ENCODE results near the gene STYK1. TPM values are rescaled to one million over a fixed set of nuclear protein-coding genes. Genes with fewer than 3 reads are reported as not detected.
A peak's percentile ranks its signal among the peaks of the same experiment; 100 is the strongest.
"Not testable (repeated sequence)": the region's sequence is repeated elsewhere in the genome, so short reads cannot be mapped to it uniquely, and the experiment has no call there.

Gene STYK1
- polyA plus RNA-seq, 6 donors from 2014 or later, result not detected

DNA sequence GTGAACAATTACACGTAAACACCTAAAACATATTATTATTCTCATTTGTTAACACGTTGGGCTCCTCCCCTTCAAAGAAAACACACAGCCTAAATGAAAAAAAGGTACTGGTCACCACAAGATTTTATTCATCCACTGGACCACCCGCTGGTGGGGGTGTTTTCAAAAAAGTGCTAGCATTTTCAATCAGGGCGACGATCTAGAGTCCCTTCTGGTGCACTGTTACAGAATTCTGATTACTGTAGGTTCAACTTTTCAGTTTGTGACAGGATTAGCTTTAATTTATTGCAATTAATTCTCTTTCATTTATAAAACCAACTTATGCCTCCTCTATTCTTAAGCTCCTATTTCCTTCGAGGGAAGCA, 60.9 kb downstream of the STYK1 start:
- Mint-ChIP-seq H3K36me3 (peaks cover 8 to 15% of the 10 kb centered on the region in 2 donors), H3K27me3 (peaks cover 0 to 4% (median 0%) of the 10 kb centered on the region in 3 donors), H3K4me3 (peak overlapping the region; percentile 97 to 100 (median 99)), H3K9me3 (peaks cover 0 to 4% (median 0%) of the 10 kb centered on the region in 7 donors), H3K4me1 (peaks cover 20 to 27% (median 23%) of the 10 kb centered on the region in 3 donors), H3K27ac (peak overlapping the region; percentile 100)
- DNase-seq (no peak), ATAC-seq (ENCODE audit: low read depth in 2 of 2) (peak; percentile 4 to 8)

DNA sequence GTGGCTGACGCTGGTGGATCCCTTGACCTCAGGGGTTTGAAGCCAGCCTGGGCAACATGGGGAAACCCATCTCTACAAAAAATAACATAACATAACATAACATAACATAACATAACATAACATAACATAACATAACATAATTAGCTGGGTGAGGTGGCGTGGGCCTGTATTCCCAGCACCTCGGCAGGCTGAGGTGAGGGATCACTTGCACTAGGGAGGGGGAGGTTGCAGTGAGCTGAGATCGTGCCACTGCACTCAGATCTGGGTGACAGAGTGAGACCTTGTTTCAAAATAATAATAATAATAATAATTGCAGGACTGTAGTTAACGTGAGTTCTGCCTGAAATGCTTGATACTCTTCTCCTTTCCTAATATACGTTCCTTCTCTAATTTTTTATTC, 61.7 kb downstream of the STYK1 start:
- H3K36me3 Mint-ChIP-seq, result peaks cover 8 to 15% of the 10 kb centered on the region in 2 donors
- DNase-seq (no peak), ATAC-seq (ENCODE audit: low read depth in 2 of 2) (no peak)
- H3K9me3 Mint-ChIP-seq, result peaks cover 0 to 4% (median 0%) of the 10 kb centered on the region in 7 donors
- peak overlapping the region; percentile 97 to 100 (median 99) for H3K4me3 Mint-ChIP-seq
- peaks cover 20 to 27% (median 23%) of the 10 kb centered on the region in 3 donors for H3K4me1 Mint-ChIP-seq
- no peaks in the 10 kb centered on the region for H3K27me3 Mint-ChIP-seq
- H3K27ac Mint-ChIP-seq, result peak overlapping the region in 5 of 6 donors; percentile 75 to 100 (median 100)

DNA sequence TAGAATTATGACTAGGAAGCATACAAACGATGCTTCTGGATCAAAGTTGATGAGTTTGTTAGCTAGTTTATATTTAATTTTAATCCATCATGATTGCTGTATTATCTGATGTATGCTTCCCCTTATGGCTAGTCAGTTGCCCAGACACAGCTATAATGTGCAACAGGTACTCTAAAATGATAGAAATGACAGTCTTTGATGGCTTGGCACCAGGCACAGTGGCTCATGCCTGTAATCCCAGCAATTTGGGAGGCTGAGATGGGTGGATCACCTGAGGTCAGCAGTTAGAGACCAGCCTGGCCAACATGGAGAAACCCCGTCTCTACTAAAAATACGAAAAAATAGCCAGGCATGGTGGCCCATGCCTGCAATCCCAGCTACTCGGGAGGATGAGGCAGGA, 62.6 kb downstream of the STYK1 start:
- not testable (repeated sequence) for ATAC-seq (ENCODE audit: low read depth in 2 of 2); H3K27me3 Mint-ChIP-seq; DNase-seq; H3K9me3 Mint-ChIP-seq
- Mint-ChIP-seq H3K4me3 (peak overlapping the region in 3 of 8 donors; percentile 19 to 99 (median 33)), H3K4me1 (peaks cover 20 to 27% (median 23%) of the 10 kb centered on the region in 3 donors), H3K27ac (peak overlapping the region in 3 of 6 donors; percentile 54 to 100 (median 88)), H3K36me3 (peaks cover 8 to 15% of the 10 kb centered on the region in 2 donors)

GRCh38 chr12:10610188-10610587, 63.7 kb downstream of the STYK1 start:
- Mint-ChIP-seq H3K27ac (peak overlapping the region in 1 of 6 donors; percentile 66), H3K36me3 (peaks cover 8 to 15% of the 10 kb centered on the region in 2 donors), H3K4me3 (no peak overlapping the region), H3K9me3 (peaks cover 0 to 4% (median 0%) of the 10 kb centered on the region in 7 donors), H3K4me1 (peaks cover 20 to 27% (median 23%) of the 10 kb centered on the region in 3 donors), H3K27me3 (no peaks in the 10 kb centered on the region)
- ATAC-seq (ENCODE audit: low read depth in 2 of 2) (no peak), DNase-seq (no peak)

DNA sequence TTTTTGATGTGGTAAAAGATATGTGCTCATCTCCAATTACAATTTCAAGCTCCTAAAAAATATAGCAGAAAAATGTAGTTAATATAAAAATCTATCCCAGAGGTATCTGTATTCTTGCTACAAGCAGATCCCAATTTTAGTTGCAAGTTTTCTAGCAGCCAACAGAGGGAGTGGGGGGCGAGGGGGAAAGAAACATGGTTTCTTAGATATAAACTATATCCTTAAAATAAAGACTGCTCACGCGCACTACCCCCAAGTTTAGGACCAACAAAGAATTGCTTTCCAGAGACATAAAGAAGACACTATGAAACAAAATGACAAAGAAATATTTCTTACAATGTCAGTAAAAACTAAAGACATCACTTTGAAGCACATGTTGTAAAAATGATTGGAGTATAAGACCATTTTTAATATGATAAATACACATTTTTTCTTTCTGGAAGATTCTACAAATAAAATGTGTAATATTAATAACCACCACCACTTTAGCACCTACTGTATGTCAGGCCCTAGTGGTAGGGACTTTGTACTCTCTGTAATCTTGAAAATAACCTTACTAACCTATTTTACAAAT, 65.9 kb downstream of the STYK1 start:
- H3K27me3 Mint-ChIP-seq, result no peaks in the 10 kb centered on the region
- ATAC-seq (ENCODE audit: low read depth in 2 of 2), result no peak
- peaks cover 7 to 11% of the 10 kb centered on the region in 2 donors for H3K36me3 Mint-ChIP-seq
- no peak overlapping the region for H3K4me3 Mint-ChIP-seq
- DNase-seq, result peak; percentile 18
- no peaks in the 10 kb centered on the region for H3K9me3 Mint-ChIP-seq
- H3K27ac Mint-ChIP-seq, result no peak overlapping the region
- peaks cover 13 to 17% (median 17%) of the 10 kb centered on the region in 3 donors for H3K4me1 Mint-ChIP-seq

GRCh38 chr12:10601860-10602259, 72.0 kb downstream of the STYK1 start:
- peak overlapping the region in 1 of 6 donors; percentile 37 for H3K27ac Mint-ChIP-seq
- no peaks in the 10 kb centered on the region for H3K9me3 Mint-ChIP-seq
- H3K27me3 Mint-ChIP-seq, result no peaks in the 10 kb centered on the region
- ATAC-seq (ENCODE audit: low read depth in 2 of 2), result no peak
- H3K4me3 Mint-ChIP-seq, result no peak overlapping the region
- peaks cover 0 to 13% of the 10 kb centered on the region in 2 donors for H3K36me3 Mint-ChIP-seq
- H3K4me1 Mint-ChIP-seq, result no peaks in the 10 kb centered on the region
- no peak for DNase-seq

DNA sequence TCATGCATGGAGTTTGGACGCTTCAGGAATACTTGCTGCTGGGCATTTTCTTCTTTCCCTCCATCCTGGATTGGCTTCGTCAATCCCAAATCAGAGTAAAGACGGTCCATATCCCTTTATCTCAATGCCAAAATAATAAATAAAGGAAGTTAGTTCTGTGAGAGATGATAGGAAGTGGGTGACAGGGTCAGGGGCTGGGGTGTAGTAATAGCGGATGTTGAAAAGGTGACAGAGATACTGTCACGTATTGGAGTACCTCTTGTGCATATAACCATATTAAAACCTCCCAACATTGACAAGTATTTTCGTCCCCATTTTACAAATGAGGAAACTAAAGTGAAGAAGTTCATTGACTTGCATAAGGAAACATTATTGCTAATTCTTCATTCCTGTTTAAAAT, 72.9 kb downstream of the STYK1 start:
- H3K36me3 Mint-ChIP-seq, result peaks cover 0 to 21% of the 10 kb centered on the region in 2 donors
- no peak overlapping the region for H3K4me3 Mint-ChIP-seq
- ATAC-seq (ENCODE audit: low read depth in 2 of 2), result no peak
- no peaks in the 10 kb centered on the region for H3K27me3 Mint-ChIP-seq
- DNase-seq, result no peak
- no peaks in the 10 kb centered on the region for H3K9me3 Mint-ChIP-seq
- no peak overlapping the region for H3K27ac Mint-ChIP-seq
- H3K4me1 Mint-ChIP-seq, result no peaks in the 10 kb centered on the region

DNA sequence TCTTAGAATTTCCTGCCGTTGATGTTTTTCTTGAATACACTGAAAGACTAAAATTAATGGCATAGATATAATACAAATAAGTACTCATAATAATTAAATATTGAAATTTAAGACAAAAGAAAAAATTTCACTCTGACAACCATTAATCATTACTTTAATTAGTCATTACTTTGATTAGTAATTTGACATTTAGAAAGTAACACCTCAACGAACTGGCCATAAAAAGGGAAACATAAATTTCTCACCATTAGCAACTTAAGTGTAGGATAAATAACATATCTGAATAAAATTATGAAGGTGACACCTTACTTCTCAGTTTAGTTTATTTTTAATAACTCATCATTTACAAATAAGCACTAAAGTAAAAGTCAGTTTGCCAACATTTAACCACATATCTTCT, 78.0 kb downstream of the STYK1 start:
- Mint-ChIP-seq H3K4me1 (no peaks in the 10 kb centered on the region), H3K4me3 (no peak overlapping the region), H3K27me3 (no peaks in the 10 kb centered on the region), H3K9me3 (no peaks in the 10 kb centered on the region), H3K36me3 (peaks cover 3 to 27% of the 10 kb centered on the region in 2 donors), H3K27ac (no peak overlapping the region)
- no peak for DNase-seq
- ATAC-seq (ENCODE audit: low read depth in 2 of 2), result no peak

DNA sequence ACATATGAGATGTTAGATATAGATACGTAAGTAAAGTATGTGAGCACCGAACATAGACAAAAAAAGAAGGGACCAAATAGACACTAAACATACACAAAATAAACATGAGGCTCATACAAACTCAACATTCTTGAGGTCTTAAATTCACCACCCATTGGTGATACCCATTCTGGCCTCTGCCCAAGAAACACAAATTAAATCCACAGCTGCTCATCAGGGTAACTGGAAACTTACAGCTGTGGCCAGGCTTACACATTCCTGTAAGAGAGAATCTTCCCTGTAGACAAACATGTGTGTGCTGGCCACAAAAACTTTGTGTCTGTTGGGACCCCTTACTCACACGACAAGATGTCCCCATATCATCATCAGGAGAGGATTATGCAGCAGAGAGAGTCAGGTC, 82.9 kb downstream of the STYK1 start:
- no peaks in the 10 kb centered on the region for H3K4me1 Mint-ChIP-seq
- H3K4me3 Mint-ChIP-seq, result no peak overlapping the region
- H3K27me3 Mint-ChIP-seq, result no peaks in the 10 kb centered on the region
- H3K36me3 Mint-ChIP-seq, result peaks cover 9 to 16% of the 10 kb centered on the region in 2 donors
- H3K9me3 Mint-ChIP-seq, result no peaks in the 10 kb centered on the region
- DNase-seq (no peak), ATAC-seq (ENCODE audit: low read depth in 2 of 2) (no peak)
- H3K27ac Mint-ChIP-seq, result no peak overlapping the region

- ATAC-seq (ENCODE audit: low read depth in 2 of 2), result no peak
- H3K4me3 Mint-ChIP-seq, result no peak overlapping the region
These were observed 89.4 kb downstream of the STYK1 start for GRCh38 chr12:10584415-10584814.

DNA sequence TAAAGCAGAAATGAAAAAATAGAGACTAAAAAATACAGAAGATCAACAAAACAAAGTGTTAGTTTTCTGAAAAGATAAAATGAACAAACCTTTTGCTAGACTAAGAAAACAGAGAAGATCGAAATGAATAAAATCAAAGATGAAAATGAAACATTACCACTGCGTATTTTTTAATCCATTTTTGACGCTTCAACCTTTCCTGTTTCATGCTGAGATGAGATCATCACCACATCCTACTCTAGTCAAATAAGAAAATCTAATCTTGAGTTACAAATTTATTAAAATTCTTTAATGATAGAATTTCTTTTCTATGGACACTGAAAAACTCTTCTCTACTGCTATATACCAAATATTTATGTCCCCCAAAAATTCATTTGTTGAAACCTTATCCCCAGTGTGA, 91.1 kb downstream of the STYK1 start:
- Mint-ChIP-seq H3K4me1 (no peaks in the 10 kb centered on the region), H3K9me3 (peaks cover 0 to 14% (median 8%) of the 10 kb centered on the region in 7 donors), H3K27ac (no peak overlapping the region), H3K36me3 (peaks cover 0 to 14% of the 10 kb centered on the region in 2 donors), H3K27me3 (no peaks in the 10 kb centered on the region), H3K4me3 (no peak overlapping the region)
- ATAC-seq (ENCODE audit: low read depth in 2 of 2), result no peak
- no peak for DNase-seq

More at GRCh38 chr12:10584415-10584814, 89.4 kb downstream of the STYK1 start:
- Mint-ChIP-seq H3K4me1 (no peaks in the 10 kb centered on the region), H3K9me3 (peaks cover 0 to 14% (median 8%) of the 10 kb centered on the region in 7 donors), H3K27ac (peak overlapping the region in 1 of 6 donors; percentile 34), H3K27me3 (no peaks in the 10 kb centered on the region), H3K36me3 (peaks cover 0 to 14% of the 10 kb centered on the region in 2 donors)
- DNase-seq, result no peak

DNA sequence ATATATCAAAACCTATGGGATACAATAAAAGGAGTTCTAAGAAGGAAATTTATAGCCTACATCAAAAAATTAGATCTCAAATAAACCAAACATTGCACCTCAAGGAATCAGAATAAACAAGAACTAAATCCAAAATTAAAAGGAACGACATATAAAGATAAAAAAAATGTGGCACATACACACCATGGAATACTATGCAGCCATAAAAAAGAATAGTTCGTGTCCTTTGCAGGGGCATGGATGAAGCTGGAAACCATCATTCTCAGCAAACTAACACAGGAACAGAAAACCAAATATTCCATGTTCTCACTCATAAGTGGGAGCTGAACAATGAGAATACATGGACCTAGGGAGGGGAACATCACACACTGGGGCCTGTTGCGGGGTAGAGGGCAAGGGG, 91.7 kb downstream of the STYK1 start:
- H3K4me3 Mint-ChIP-seq; ATAC-seq (ENCODE audit: low read depth in 2 of 2); DNase-seq; H3K4me1 Mint-ChIP-seq; H3K27me3 Mint-ChIP-seq: not testable (repeated sequence)
- peak overlapping the region in 1 of 6 donors; percentile 78 for H3K27ac Mint-ChIP-seq
- peaks cover 0 to 14% (median 8%) of the 10 kb centered on the region in 7 donors for H3K9me3 Mint-ChIP-seq
- H3K36me3 Mint-ChIP-seq, result peaks cover 0 to 14% of the 10 kb centered on the region in 2 donors

GRCh38 chr12:10574307-10574706, 99.5 kb downstream of the STYK1 start:
- Mint-ChIP-seq H3K4me3 (no peak overlapping the region), H3K27ac (no peak overlapping the region), H3K27me3 (no peaks in the 10 kb centered on the region), H3K4me1 (no peaks in the 10 kb centered on the region), H3K9me3 (no peaks in the 10 kb centered on the region), H3K36me3 (no peaks in the 10 kb centered on the region)
- ATAC-seq (ENCODE audit: low read depth in 2 of 2) (no peak), DNase-seq (no peak)

DNA sequence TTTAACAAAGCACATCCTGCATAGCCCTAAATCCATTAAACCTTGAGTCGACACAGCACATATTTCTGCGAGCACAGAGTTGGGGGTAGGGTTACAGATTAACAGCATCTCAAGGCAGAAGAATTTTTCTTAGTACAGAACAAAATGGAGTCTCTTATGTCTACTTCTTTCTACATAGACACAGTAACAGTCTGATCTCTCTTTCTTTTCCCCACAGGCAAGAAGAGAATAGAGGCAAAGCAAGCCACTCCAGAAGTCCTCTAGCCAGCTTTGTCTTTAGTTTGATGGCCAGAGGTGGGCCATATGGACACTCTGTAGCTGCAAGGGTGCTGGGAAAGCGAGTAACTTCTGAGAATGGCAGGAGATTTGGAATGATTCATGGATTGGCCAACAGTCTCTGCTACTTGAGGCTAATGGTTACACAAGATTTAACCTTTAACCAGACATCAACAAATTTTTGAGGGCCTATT, 101.8 kb downstream of the STYK1 start:
- H3K4me3 Mint-ChIP-seq; H3K9me3 Mint-ChIP-seq; H3K27ac Mint-ChIP-seq; ATAC-seq (ENCODE audit: low read depth in 2 of 2); H3K4me1 Mint-ChIP-seq; H3K27me3 Mint-ChIP-seq; DNase-seq; H3K36me3 Mint-ChIP-seq: not testable (repeated sequence)

All from naive B cell (primary cell).